Measurements from ENCODE around the gene FAIM.
"Not testable (repeated sequence)": the region's sequence is repeated elsewhere in the genome, so short reads cannot be mapped to it uniquely, and the experiment has no call there.

Gene FAIM

DNA sequence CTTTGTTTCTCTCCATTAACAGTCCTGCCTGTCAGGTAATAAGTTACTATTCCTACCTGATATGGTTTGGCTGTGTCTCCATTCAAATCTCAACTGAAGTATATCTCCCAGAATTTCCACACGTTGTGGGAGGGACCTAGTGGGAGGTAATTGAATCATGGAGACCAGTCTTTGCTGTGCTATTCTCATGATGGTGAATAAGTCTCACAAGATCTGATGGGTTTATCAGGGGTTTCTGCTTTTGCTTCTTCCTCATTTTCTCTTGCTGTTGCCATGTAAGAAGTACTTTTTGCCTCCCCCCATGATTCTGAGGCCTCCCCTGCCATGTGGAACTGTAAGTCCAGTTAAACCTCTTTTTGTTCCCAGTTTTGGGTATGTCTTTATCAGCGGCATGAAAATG is 6.9 kb upstream of the FAIM start:
- DNase-seq (ENCODE audit: low spot score): not testable (repeated sequence)

GRCh38 chr3:138604106-138604595 is 4.4 kb upstream of the FAIM start:
- DNase-seq (ENCODE audit: low spot score): not testable (repeated sequence)

- DNase-seq (ENCODE audit: low spot score): no peak
Measured at GRCh38 chr3:138609898-138610266, 1.3 kb downstream of the FAIM start.

DNA sequence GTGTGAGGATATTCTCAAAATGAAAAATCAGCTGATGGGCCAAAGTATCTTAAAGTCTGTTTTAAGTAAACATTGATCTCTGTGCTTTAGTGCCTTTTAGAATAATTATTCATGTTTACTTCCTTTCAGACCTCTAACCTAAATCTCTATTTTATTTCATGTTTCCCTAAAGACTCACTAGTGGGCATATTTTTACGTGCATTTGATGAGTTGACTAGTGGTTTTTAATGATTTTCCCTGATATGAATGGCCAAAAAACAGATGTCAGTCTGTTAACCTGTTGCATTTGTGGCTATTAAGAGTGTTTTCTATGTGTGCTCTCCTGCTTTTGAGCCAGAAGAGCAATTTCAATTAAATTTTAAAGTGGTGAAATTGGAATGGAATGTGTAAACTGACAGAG is 6.9 kb downstream of the FAIM start:
- no peak for DNase-seq (ENCODE audit: low spot score)

GRCh38 chr3:138620431-138620830 is 11.9 kb downstream of the FAIM start:
- no peak for DNase-seq (ENCODE audit: low spot score)

DNA sequence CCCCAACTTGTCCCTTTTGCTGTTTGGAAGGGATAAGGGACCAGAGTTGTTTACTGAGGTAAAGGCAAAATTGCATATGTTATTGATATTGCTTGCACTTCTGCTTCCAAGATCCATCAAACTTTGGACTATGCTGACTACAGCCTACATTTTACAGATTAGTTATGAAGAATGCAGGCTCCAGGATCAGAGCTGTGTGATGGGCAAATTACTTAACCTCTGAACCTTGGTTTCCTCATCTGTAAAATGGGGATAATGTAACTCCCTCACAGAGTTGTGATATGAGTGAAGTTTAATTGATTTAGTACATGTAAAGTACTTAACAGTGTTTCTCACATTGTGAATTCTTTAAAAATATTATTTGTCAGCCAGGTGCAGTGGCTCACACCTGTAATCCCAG is 15.9 kb downstream of the FAIM start:
- DNase-seq (ENCODE audit: low spot score): no peak

DNA sequence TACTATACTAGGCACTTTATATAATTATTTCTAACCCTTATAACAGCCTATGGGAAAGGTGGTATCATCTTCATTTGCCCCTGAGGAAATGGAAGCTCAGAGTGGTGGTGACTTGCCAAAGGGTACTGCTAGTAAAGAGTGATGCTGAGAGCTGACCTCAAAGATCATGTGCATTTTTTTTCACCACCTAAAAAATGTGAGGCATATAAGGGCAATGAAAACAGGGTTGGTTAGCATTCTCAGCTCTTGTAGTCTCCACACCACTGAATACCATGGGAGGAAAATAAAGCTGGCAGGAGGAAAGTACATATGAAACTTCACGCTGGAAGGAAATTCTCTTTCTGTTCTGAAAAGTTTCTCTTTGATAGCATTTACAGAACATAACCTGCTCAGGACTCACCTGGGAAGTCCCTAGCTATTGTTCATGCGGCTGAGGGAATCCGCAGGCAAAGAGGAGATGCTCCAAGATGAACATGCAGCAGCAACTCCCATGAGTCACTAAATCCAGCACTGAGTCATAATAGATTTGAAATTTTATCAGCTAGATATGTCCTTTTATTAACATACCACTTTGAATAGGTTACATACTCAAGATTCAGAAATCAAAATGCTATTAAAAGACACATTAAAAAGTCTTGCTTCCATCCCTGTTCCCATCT is 17.3 kb downstream of the FAIM start:
- no peak for DNase-seq (ENCODE audit: low spot score)

DNA sequence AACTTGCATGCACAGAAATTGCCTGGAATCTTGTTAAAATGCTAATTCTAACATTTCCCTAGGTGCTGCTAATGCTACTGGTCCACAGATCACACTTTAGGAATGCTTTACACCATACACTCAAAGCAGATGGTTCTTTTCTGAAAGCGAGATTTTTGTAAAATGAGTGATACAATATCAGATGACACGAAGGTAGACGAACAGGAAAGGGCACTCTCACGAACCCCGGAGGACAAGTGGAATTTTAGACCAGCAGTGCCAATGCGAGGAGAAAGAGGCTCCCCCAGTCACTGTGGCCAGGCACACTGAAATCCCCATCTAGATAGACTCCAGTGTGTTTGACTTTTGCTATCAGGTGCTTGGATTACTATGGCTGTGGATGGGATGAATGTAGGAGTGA is 21.0 kb downstream of the FAIM start:
- DNase-seq (ENCODE audit: low spot score): no peak

DNA sequence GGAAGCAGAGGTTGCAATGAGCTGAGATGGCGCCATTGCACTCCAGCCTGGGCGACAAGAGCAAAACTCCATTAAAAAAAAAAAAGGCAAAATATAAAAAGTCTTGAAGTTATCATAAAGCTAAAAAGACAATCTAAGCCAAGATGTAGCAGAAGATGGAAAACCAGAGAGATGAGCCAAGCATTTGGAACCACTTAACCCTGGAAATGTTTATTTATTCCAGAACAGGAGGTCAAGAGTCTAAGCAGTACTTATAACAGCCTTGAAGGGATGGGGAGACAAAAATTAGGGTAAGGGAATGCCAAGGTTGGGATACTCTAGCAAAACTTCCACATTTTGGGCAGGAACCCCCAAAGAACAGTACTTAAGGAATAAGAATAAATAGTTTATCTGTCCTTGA is 30.1 kb downstream of the FAIM start:
- no peak for DNase-seq (ENCODE audit: low spot score)

DNA sequence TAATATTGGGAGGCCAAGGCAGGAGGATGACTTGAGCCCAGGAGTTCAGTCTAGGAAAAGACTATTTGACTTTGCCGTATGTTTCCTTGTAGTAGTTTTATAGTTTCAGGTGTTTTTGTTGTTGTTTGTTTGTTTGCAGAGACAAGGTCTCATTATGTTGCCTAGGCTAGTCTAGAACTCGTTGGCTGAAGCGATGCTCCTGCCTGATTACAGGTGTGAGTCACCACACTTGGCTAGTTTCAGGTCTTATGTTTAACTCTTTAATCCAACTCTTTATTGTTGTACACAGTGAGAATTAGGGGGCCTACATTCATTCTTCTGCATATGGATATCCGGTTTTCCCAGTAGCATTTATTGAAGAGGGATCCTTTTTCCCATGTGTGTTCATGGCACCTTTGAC is 32.0 kb downstream of the FAIM start:
- DNase-seq (ENCODE audit: low spot score): no peak

DNA sequence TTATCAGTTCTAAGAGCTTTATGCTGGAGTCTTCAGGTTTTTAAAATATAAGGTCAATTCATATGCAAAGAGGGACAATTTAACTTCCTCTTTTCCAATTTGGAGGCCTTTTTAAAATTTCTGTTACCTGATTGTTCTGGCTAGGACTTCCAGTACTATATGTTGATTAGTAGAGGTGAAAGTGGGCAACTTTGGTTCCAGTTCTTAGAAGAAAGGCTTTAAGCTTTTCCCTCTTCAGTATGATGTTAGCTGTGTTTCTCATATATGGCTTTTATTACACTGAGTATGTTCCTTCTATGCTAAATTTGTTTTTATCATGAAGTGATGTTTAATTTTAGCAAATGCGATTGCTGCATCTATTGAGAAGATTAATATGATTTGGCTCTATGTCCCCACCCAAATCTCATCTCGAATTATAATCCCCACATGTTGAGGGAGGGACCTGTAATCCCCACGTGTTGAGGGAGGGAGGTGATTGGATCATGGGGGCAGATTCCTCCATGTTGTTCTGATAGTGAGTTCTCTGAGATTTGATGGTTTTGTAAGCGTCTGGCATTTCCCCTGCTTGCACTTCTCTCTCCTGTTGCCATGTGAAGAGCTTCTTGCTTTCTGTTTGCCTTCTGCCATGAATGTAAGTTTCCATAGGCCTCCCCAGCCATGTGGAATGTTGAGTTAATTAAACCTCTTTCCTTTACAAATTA is 33.8 kb downstream of the FAIM start:
- DNase-seq (ENCODE audit: low spot score): no peak

- DNase-seq (ENCODE audit: low spot score): no peak
Measured at GRCh38 chr3:138642927-138643253, 34.3 kb downstream of the FAIM start.

- DNase-seq (ENCODE audit: low spot score): no peak
Measured at GRCh38 chr3:138646008-138646407, 37.4 kb downstream of the FAIM start.

DNA sequence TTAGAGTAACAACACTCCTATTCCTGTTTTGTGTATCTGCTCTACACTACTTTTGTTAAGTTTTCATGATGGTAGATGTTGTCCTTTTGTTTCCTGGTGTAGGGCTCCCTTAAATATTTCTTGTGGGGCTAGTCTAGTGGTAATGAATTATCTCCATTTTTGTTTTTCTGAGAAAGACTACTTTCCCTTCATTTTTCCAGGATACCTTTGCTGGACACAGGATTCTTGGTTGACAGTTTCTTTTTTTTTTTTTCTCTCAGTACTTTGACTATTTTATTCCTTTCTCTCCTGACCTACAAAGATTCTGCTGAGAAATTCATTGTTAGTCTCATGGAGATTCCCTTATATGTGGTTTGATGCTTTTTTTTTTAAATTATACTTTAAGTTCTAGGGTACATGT is 37.9 kb downstream of the FAIM start:
- DNase-seq (ENCODE audit: low spot score): no peak

GRCh38 chr3:138649134-138649533 is 40.6 kb downstream of the FAIM start:
- DNase-seq (ENCODE audit: low spot score): no peak

DNA sequence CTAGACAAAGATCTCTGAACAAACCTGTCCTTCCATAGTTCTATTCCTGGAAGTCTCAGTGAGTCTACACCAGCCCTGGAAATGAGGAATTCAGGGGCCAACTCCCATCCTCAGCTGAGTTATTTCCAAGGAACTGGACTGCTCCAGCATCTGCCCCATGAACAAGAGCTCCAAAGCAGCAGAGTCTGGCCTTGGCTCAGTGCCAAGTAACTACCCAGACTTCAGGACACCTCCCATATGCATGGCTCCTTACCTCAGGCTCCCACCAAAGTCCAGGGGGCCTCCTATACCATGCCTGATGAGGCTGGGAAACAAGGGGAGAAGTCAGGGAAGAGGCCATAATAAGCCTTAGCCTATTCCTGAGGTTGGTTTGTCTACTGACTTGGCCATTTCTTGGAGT is 45.0 kb downstream of the FAIM start:
- no peak for DNase-seq (ENCODE audit: low spot score)

DNA sequence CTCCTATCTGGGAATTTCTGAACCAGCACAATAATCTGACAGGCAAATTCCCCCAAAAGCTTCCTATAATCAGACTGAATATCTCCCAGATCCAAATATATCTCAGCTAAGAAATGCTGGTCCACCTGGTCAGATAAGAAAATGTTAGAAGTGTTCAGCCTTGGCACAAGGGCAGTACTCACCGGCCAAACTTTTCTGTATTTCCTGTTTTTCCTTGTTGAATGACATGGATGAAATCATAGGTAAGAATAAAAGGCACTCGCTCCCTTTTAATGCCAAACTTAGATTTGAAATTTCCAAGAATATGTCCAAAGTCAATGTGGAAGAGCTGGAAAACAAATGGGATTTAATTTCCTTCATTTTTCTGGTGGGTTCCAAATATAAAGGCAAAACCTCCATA is 48.9 kb downstream of the FAIM start:
- DNase-seq (ENCODE audit: low spot score): no peak

DNA sequence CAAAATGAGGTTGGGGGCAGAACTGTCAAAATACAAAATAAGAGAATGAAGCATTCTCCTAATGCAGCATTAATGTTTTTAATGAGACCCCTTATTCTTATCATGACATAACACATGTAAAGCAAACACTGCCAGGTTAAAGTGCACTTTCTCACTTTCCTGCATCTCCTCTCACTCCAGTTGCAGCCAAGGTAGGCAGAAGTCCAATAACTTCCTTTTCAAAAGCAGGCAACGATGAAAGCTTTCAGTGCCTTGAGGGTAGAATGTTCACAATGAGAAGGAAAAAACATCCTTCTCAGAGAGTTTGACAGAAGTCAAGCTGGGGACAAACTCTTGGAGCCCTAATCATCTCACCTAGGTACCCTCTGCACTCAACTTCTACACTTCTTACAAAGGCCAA is 59.5 kb downstream of the FAIM start:
- no peak for DNase-seq (ENCODE audit: low spot score)

- DNase-seq (ENCODE audit: low spot score): no peak
Measured at GRCh38 chr3:138670407-138670806, 61.8 kb downstream of the FAIM start.

GRCh38 chr3:138673641-138674530 is 65.3 kb downstream of the FAIM start:
- DNase-seq (ENCODE audit: low spot score): no peak

- DNase-seq (ENCODE audit: low spot score): no peak
Measured at GRCh38 chr3:138675393-138675792, 66.8 kb downstream of the FAIM start.

DNA sequence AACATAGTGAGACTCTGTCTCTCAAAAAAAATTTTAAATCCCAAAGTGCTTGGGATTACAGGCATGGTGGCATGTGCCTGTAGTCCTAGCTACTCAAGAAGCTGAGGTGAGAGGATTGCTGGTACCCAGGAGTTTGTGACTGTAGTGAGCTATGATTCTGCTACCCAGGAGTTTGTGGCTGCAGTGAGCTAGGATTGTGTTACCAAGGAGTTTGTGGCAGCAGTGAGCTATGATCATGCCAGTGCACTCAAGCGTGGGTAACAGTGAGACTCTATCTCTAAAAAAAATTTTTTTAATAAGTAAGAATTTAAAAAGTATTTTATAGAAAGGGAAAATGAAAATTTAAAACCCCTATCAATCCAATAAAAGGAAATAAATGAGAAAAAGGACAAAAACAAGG is 69.5 kb downstream of the FAIM start:
- DNase-seq (ENCODE audit: low spot score): no peak

- DNase-seq (ENCODE audit: low spot score): no peak
Measured at GRCh38 chr3:138678874-138679392, 70.4 kb downstream of the FAIM start.

All from pons (tissue), 1 donor.